AG04449 (cell line): ENCODE data around the gene TRIP13.
"Not testable (repeated sequence)": the region's sequence is repeated elsewhere in the genome, so short reads cannot be mapped to it uniquely, and the experiment has no call there.

Experiments used
- CTCF ChIA-PET: fragments of 350-600 bp; formaldehyde crosslinking; extraction: SDS; loops from one replicate; lab custom pipeline; 2021; ENCODE audit warnings: antibody characterized with exemption; lab: Yijun Ruan, JAX
- POLR2A ChIA-PET: fragments of 400-600, 350-600 bp; formaldehyde crosslinking; extraction: SDS; loops from one replicate; lab custom pipeline; 2020; ENCODE audit warnings: antibody characterized with exemption, inconsistent platforms; lab: Yijun Ruan, JAX
- DNase-seq: peaks from one replicate; pipeline ENCODE4 v3.0.0-alpha.2; 2010; ENCODE audit warnings: low read depth, low spot score
- H3K4me3 ChIP-seq: 2 replicates; pipeline ENCODE4 v1.5.1; 2011; ENCODE audit warnings: low read depth, mild to moderate bottlenecking, control low read depth, low read length
- CTCF ChIP-seq: IDR thresholded peaks from one replicate; pipeline ENCODE4 v1.5.1; 2011; ENCODE audit warnings: mild to moderate bottlenecking, moderate library complexity, low read length, control low read depth, inconsistent platforms; ENCODE audit not compliant: insufficient read depth; ENCODE audit errors: missing control alignments

The TRIP13 gene

GRCh38 chr5:873328-873727 lies 19.4 kb upstream of the TRIP13 start:
- ChIA-PET CTCF (interaction anchor here (1.0 kb wide), 1 partner anchor 16 kb away, joined by 3 read pairs; no protein-coding TSS in a partner anchor), POLR2A (no interaction called here)
- TF ChIP-seq CTCF, result no peak

GRCh38 chr5:875931-876330 lies 16.8 kb upstream of the TRIP13 start:
- DNase-seq, result no peak
- no peak overlapping the region for H3K4me3 ChIP-seq
- TF ChIP-seq CTCF, result no peak
- POLR2A ChIA-PET, result no interaction called here
- CTCF ChIA-PET, result no interaction called here

More at GRCh38 chr5:873328-873727, 19.4 kb upstream of the TRIP13 start:
- DNase-seq, result no peak
- no peak overlapping the region for H3K4me3 ChIP-seq

- CTCF ChIA-PET, result interaction anchor here (1.0 to 1.1 kb wide), 2 partner anchors 26 to 207 kb away, joined by 3 to 4 read pairs; no protein-coding TSS in a partner anchor
- POLR2A ChIA-PET, result no interaction called here
- DNase-seq, result no peak
- H3K4me3 ChIP-seq, result no peak overlapping the region
- no peak for TF ChIP-seq CTCF
Observed at GRCh38 chr5:876398-877365, 16.0 kb upstream of the TRIP13 start.

GRCh38 chr5:878125-878524 lies 14.6 kb upstream of the TRIP13 start:
- TF ChIP-seq CTCF, result no peak

GRCh38 chr5:878677-879076 lies 14.0 kb upstream of the TRIP13 start:
- DNase-seq, H3K4me3 ChIP-seq, POLR2A ChIA-PET, CTCF ChIA-PET: not testable (repeated sequence)

More at GRCh38 chr5:878125-878524, 14.6 kb upstream of the TRIP13 start:
- no peak for DNase-seq
- POLR2A ChIA-PET, result no interaction called here
- CTCF ChIA-PET, result interaction anchor here (1.0 to 1.1 kb wide), 2 partner anchors 24 to 208 kb away, joined by 3 to 4 read pairs; no protein-coding TSS in a partner anchor
- no peak overlapping the region for H3K4me3 ChIP-seq

- no peak overlapping the region for H3K4me3 ChIP-seq
- POLR2A ChIA-PET, result no interaction called here
- DNase-seq, result no peak
- CTCF ChIA-PET, result no interaction called here
- no peak for TF ChIP-seq CTCF
Observed at GRCh38 chr5:880816-881550, 11.7 kb upstream of the TRIP13 start.
